ENCODE data around the gene SMG6.

SMG6 gene

GRCh38 chr17:2093349-2093748 lies 210.2 kb downstream of the SMG6 start:
- DNase-seq: no peak

- no peak for DNase-seq
Observed at GRCh38 chr17:2092253-2092652, 211.3 kb downstream of the SMG6 start.

- DNase-seq: peak; percentile 27 to 74
Observed at GRCh38 chr17:2090804-2091534, 212.6 kb downstream of the SMG6 start.

GRCh38 chr17:2090210-2090641 lies 213.4 kb downstream of the SMG6 start:
- DNase-seq: no peak

GRCh38 chr17:2089021-2089422 lies 214.6 kb downstream of the SMG6 start:
- DNase-seq: no peak

- no peak for DNase-seq
Observed at GRCh38 chr17:2087597-2088211, 215.9 kb downstream of the SMG6 start.

- DNase-seq: no peak
Observed at GRCh38 chr17:2086306-2086705, 217.3 kb downstream of the SMG6 start.

GRCh38 chr17:2085648-2085949 lies 218.0 kb downstream of the SMG6 start:
- DNase-seq: no peak

GRCh38 chr17:2084766-2085647 lies 218.6 kb downstream of the SMG6 start:
- DNase-seq: no peak

- peak in 1 of 2 experiments; percentile 28 for DNase-seq
Observed at GRCh38 chr17:2084036-2084765, 219.4 kb downstream of the SMG6 start.

GRCh38 chr17:2083613-2084035 lies 220.0 kb downstream of the SMG6 start:
- DNase-seq: no peak

- no peak for DNase-seq
Observed at GRCh38 chr17:2082003-2082781, 221.4 kb downstream of the SMG6 start.

- DNase-seq: no peak
Observed at GRCh38 chr17:2081564-2081963, 222.0 kb downstream of the SMG6 start.

GRCh38 chr17:2077040-2077439 lies 226.5 kb downstream of the SMG6 start:
- no peak for DNase-seq

- DNase-seq: no peak
Observed at GRCh38 chr17:2076087-2076984, 227.2 kb downstream of the SMG6 start.

GRCh38 chr17:2075336-2076086 lies 228.1 kb downstream of the SMG6 start:
- no peak for DNase-seq

GRCh38 chr17:2074919-2075318 lies 228.7 kb downstream of the SMG6 start:
- DNase-seq: no peak

- no peak for DNase-seq
Observed at GRCh38 chr17:2071455-2072281, 231.9 kb downstream of the SMG6 start.

GRCh38 chr17:2071024-2071385 lies 232.6 kb downstream of the SMG6 start:
- no peak for DNase-seq
